Activated effector memory CD4-positive, alpha-beta T cell treated with anti-CD3 and anti-CD28 coated beads, Interleukin-2, amount 50 U/mL, for 16 hours (primary cell): ENCODE measurements around the gene ANXA6.

ENCODE experiments used
- DNase-seq: peaks from one replicate; pipeline ENCODE4 v3.0.0-alpha.2; 2020

Gene ANXA6

GRCh38 chr5:151079838-151080612 is 77.6 kb downstream of the ANXA6 start:
- peak; percentile 69 for DNase-seq

- DNase-seq, result peak; percentile 92
These were observed 78.9 kb downstream of the ANXA6 start for GRCh38 chr5:151078490-151079262.

GRCh38 chr5:151077967-151078366 is 79.6 kb downstream of the ANXA6 start:
- DNase-seq, result no peak

GRCh38 chr5:151077419-151077818 is 80.2 kb downstream of the ANXA6 start:
- no peak for DNase-seq

GRCh38 chr5:151076616-151077015 is 81.0 kb downstream of the ANXA6 start:
- no peak for DNase-seq

GRCh38 chr5:151075698-151076331 is 81.8 kb downstream of the ANXA6 start:
- DNase-seq, result peak; percentile 73

GRCh38 chr5:151074557-151074956 is 83.0 kb downstream of the ANXA6 start:
- no peak for DNase-seq

- no peak for DNase-seq
These were observed 84.3 kb downstream of the ANXA6 start for GRCh38 chr5:151073280-151073679.

- no peak for DNase-seq
These were observed 85.0 kb downstream of the ANXA6 start for GRCh38 chr5:151072630-151073025.

- no peak for DNase-seq
These were observed 85.5 kb downstream of the ANXA6 start for GRCh38 chr5:151071848-151072629.

GRCh38 chr5:151071021-151071420 is 86.6 kb downstream of the ANXA6 start:
- no peak for DNase-seq

GRCh38 chr5:151070449-151070848 is 87.1 kb downstream of the ANXA6 start:
- DNase-seq, result no peak

- peak; percentile 77 for DNase-seq
These were observed 89.0 kb downstream of the ANXA6 start for GRCh38 chr5:151068433-151069197.

- no peak for DNase-seq
These were observed 89.7 kb downstream of the ANXA6 start for GRCh38 chr5:151067632-151068432.

- DNase-seq, result no peak
These were observed 90.7 kb downstream of the ANXA6 start for GRCh38 chr5:151066920-151067319.

GRCh38 chr5:151065609-151066008 is 92.0 kb downstream of the ANXA6 start:
- no peak for DNase-seq

- no peak for DNase-seq
These were observed 92.6 kb downstream of the ANXA6 start for GRCh38 chr5:151064916-151065499.

- no peak for DNase-seq
These were observed 94.2 kb downstream of the ANXA6 start for GRCh38 chr5:151063142-151063989.

- DNase-seq, result no peak
These were observed 95.0 kb downstream of the ANXA6 start for GRCh38 chr5:151062405-151063141.
